ENCODE results near the gene CEACAM3.

Gene CEACAM3

GRCh38 chr19:41860419-41861115 is 64.2 kb downstream of the CEACAM3 start:
- Histone ChIP-seq H3K27ac (ENCODE audit: low read length) (peak overlapping the region; percentile 92), H3K4me2 (ENCODE audit: low read depth, low read length) (peak overlapping the region; percentile 87), H4K20me1 (ENCODE audit: insufficient read depth, low read length) (peaks cover 13% of the 10 kb centered on the region), H3K4me3 (ENCODE audit: low read length) (peak overlapping the region; percentile 97), H3K9me3 (replicated peaks; ENCODE audit: insufficient read depth, low read length) (no peaks in the 10 kb centered on the region), H3K79me2 (ENCODE audit: low read length) (peaks cover 56% of the 10 kb centered on the region), H3K9ac (ENCODE audit: low read length) (peak overlapping the region; percentile 99), H3K27me3 (replicated peaks; ENCODE audit: insufficient read depth, low read length) (no peaks in the 10 kb centered on the region), H3K9me2 (replicated peaks; ENCODE audit: insufficient read depth, low read length) (no peaks in the 10 kb centered on the region), H2AFZ (ENCODE audit: low read length) (no peak overlapping the region), H3K4me1 (ENCODE audit: low read length) (peaks cover 45% of the 10 kb centered on the region), H3K36me3 (replicated peaks; ENCODE audit: insufficient read depth, low read length) (peaks cover 12% of the 10 kb centered on the region; the same call in 1 of the 2 replicates), H3F3A (ENCODE audit: insufficient read depth, low read length) (peaks cover 26% of the 10 kb centered on the region)
- TF ChIP-seq EZH2 (optimal IDR thresholded peaks at IDR 0.05; ENCODE audit: low read depth, low read length) = no peak
- no peak for TF ChIP-seq EZH2phosphoT487 (IDR thresholded peaks at IDR 0.05; ENCODE audit: low read length)
- no peak for TF ChIP-seq CTCF (IDR thresholded peaks at IDR 0.05; ENCODE audit: low read length)
- DNase-seq = peak; percentile 33

Measured in MM.1S (cell line).